NCI-H446 (cell line): ENCODE results near the gene SLC16A12.

Source experiments
- DNase-seq, 2 experiments: peaks; one replicate each; lab custom pipeline; 2025; lab: John Stamatoyannopoulos, UW

SLC16A12 gene

GRCh38 chr10:89505640-89506275 is 29.6 kb downstream of the SLC16A12 start:
- no peak for DNase-seq

GRCh38 chr10:89504691-89505090 is 30.7 kb downstream of the SLC16A12 start:
- DNase-seq = peak in 1 of 2 experiments; percentile 30

GRCh38 chr10:89503652-89504370 is 31.6 kb downstream of the SLC16A12 start:
- DNase-seq = no peak

GRCh38 chr10:89503151-89503550 is 32.2 kb downstream of the SLC16A12 start:
- no peak for DNase-seq

GRCh38 chr10:89502549-89502948 is 32.8 kb downstream of the SLC16A12 start:
- DNase-seq = peak; percentile 66 to 94

GRCh38 chr10:89494575-89494974 is 40.8 kb downstream of the SLC16A12 start:
- peak; percentile 8 to 62 for DNase-seq

- DNase-seq = no peak
Observed at GRCh38 chr10:89494068-89494467, 41.3 kb downstream of the SLC16A12 start.

- no peak for DNase-seq
Observed at GRCh38 chr10:89491932-89492331, 43.5 kb downstream of the SLC16A12 start.

GRCh38 chr10:89490596-89491335 is 44.6 kb downstream of the SLC16A12 start:
- no peak for DNase-seq

- no peak for DNase-seq
Observed at GRCh38 chr10:89482256-89482655, 53.1 kb downstream of the SLC16A12 start.

GRCh38 chr10:89481662-89482061 is 53.7 kb downstream of the SLC16A12 start:
- DNase-seq = no peak

GRCh38 chr10:89479771-89480446 is 55.5 kb downstream of the SLC16A12 start:
- peak in 1 of 2 experiments; percentile 44 for DNase-seq

GRCh38 chr10:89478739-89479654 is 56.4 kb downstream of the SLC16A12 start:
- DNase-seq = no peak

GRCh38 chr10:89478085-89478738 is 57.2 kb downstream of the SLC16A12 start:
- no peak for DNase-seq

- DNase-seq = no peak
Observed at GRCh38 chr10:89476150-89476549, 59.2 kb downstream of the SLC16A12 start.

- no peak for DNase-seq
Observed at GRCh38 chr10:89475591-89475998, 59.8 kb downstream of the SLC16A12 start.

GRCh38 chr10:89475125-89475524 is 60.3 kb downstream of the SLC16A12 start:
- DNase-seq = no peak

GRCh38 chr10:89474452-89474851 is 60.9 kb downstream of the SLC16A12 start:
- DNase-seq = no peak

- DNase-seq = no peak
Observed at GRCh38 chr10:89471110-89471809, 64.1 kb downstream of the SLC16A12 start.

GRCh38 chr10:89470628-89471027 is 64.8 kb downstream of the SLC16A12 start:
- DNase-seq = no peak
